Measurements from ENCODE around the gene CCDC57. TPM values are rescaled to one million over a fixed set of nuclear protein-coding genes. Genes with fewer than 3 reads are reported as not detected.

Gene CCDC57
- total RNA-seq, 1 experiment from 2014 or later, result 31.0 TPM

DNA sequence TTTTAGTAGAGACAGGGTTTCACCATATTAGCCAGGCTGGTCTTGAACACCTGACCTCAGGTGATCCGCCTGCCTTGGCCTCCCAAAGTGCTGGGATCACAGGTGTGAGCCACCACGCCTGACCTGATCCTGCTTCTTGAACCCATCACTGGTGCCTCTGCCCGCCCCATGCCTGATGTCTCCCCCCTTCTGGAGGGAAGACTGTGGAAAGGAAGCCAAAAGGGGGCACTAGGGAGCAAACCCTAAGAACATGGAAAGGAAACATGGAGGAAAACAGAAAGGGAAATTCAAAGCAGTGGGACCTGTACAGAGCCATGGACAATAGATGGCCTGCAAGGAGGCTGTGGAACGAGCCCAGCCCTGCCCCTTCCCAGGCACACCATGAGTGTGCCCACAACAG lies 83.5 kb downstream of the CCDC57 start:
- ChIA-PET POLR2A (no interaction called here), CTCF (no interaction called here)
- H3K36me3 Mint-ChIP-seq (ENCODE audit: insufficient read depth, unreplicated experiment), result peaks cover 5% of the 10 kb centered on the region
- no peaks in the 10 kb centered on the region for H3K4me1 ChIP-seq
- H3K27ac Mint-ChIP-seq (ENCODE audit: unreplicated experiment), result no peak overlapping the region
- no peaks in the 10 kb centered on the region for H3K27me3 Mint-ChIP-seq (ENCODE audit: insufficient read depth, unreplicated experiment)
- H3K4me3 Mint-ChIP-seq (ENCODE audit: unreplicated experiment), result no peak overlapping the region
- H3K9me3 ChIP-seq, result no peaks in the 10 kb centered on the region
- TF ChIP-seq, protein P1, sequence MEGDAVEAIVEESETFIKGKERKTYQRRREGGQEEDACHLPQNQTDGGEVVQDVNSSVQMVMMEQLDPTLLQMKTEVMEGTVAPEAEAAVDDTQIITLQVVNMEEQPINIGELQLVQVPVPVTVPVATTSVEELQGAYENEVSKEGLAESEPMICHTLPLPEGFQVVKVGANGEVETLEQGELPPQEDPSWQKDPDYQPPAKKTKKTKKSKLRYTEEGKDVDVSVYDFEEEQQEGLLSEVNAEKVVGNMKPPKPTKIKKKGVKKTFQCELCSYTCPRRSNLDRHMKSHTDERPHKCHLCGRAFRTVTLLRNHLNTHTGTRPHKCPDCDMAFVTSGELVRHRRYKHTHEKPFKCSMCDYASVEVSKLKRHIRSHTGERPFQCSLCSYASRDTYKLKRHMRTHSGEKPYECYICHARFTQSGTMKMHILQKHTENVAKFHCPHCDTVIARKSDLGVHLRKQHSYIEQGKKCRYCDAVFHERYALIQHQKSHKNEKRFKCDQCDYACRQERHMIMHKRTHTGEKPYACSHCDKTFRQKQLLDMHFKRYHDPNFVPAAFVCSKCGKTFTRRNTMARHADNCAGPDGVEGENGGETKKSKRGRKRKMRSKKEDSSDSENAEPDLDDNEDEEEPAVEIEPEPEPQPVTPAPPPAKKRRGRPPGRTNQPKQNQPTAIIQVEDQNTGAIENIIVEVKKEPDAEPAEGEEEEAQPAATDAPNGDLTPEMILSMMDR (IDR thresholded peaks at IDR 0.05; ENCODE audit: insufficient read depth in 1 of 2, low read depth in 1 of 2, low read length in 1 of 2, severe bottlenecking in 1 of 2, unreplicated experiment in 1 of 2), result no peak
- H3K4me1 Mint-ChIP-seq (ENCODE audit: low read depth, unreplicated experiment), result no peaks in the 10 kb centered on the region
- DNase-seq, result no peak
- intact Hi-C loops (cut with micrococcal nuclease; ENCODE audit: unreplicated experiment), result no loop called here
- no TSS peak for BruUV-seq (replicated peaks)
- no peaks in the 10 kb centered on the region for H3K27me3 ChIP-seq (replicated peaks; ENCODE audit: control insufficient read depth, insufficient read depth, low read length)
- no peaks in the 10 kb centered on the region for H3K36me3 ChIP-seq (ENCODE audit: control insufficient read depth, insufficient read depth, low read length)
- H3K9me3 Mint-ChIP-seq (ENCODE audit: unreplicated experiment), result no peaks in the 10 kb centered on the region
- H3K4me3 ChIP-seq (ENCODE audit: low read depth, low read length), result no peak overlapping the region

DNA sequence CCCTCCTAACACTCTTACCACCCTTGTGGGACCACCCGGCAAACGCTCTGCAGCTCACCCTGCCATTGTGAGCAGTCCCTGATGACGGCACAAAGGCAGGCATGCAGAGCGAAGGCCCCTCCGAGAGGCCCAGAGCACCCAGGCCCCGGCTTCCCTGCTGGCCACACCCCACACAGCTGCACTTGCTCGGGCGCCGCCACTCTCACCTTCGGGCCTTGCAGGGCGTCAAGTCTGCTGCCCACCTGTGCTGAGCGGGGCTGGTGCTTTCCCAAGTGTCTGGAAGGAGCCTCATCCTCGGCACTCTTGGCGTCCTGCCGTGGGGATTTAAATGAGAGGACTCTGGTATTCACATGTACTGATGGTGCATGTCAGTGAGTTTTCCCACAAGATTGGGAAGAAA lies 84.4 kb downstream of the CCDC57 start:
- H3K27ac Mint-ChIP-seq (ENCODE audit: unreplicated experiment), result no peak overlapping the region
- no peaks in the 10 kb centered on the region for H3K4me1 Mint-ChIP-seq (ENCODE audit: low read depth, unreplicated experiment)
- Histone ChIP-seq H3K9me3 (no peaks in the 10 kb centered on the region), H3K27me3 (replicated peaks; ENCODE audit: control insufficient read depth, insufficient read depth, low read length) (no peaks in the 10 kb centered on the region), H3K4me1 (no peaks in the 10 kb centered on the region), H3K36me3 (ENCODE audit: control insufficient read depth, insufficient read depth, low read length) (no peaks in the 10 kb centered on the region), H3K4me3 (ENCODE audit: low read depth, low read length) (no peak overlapping the region)
- DNase-seq, result no peak
- ChIA-PET POLR2A (no interaction called here), CTCF (no interaction called here)
- BruUV-seq (replicated peaks), result no TSS peak
- H3K27me3 Mint-ChIP-seq (ENCODE audit: insufficient read depth, unreplicated experiment), result no peaks in the 10 kb centered on the region
- H3K36me3 Mint-ChIP-seq (ENCODE audit: insufficient read depth, unreplicated experiment), result peaks cover 5% of the 10 kb centered on the region
- TF ChIP-seq, protein P1 (IDR thresholded peaks at IDR 0.05; ENCODE audit: insufficient read depth in 1 of 2, low read depth in 1 of 2, low read length in 1 of 2, severe bottlenecking in 1 of 2, unreplicated experiment in 1 of 2), result no peak
- H3K9me3 Mint-ChIP-seq (ENCODE audit: unreplicated experiment), result no peaks in the 10 kb centered on the region
- no peak overlapping the region for H3K4me3 Mint-ChIP-seq (ENCODE audit: unreplicated experiment)
- intact Hi-C loops (cut with micrococcal nuclease; ENCODE audit: unreplicated experiment), result no loop called here

DNA sequence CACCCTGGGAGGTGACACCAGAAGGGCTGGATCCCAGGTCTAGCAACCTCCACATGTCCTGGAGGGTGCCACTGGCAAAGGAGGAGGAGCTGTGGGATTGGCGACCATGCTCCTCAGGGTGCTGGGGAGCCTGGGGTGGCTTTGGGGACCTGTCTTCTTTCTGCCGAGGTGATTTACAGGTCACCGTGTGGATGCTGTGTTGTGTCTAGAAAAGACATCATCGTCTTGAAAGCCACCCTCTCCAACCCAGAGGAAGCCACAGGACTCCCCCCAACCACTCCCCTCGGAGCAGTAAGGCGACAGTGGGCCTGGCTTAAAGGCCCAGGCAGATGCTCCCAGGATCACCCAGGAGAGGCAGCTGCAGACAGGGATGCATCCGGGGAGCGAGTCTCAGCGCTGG lies 84.9 kb downstream of the CCDC57 start:
- Histone ChIP-seq H3K27me3 (replicated peaks; ENCODE audit: control insufficient read depth, insufficient read depth, low read length) (no peaks in the 10 kb centered on the region), H3K36me3 (ENCODE audit: control insufficient read depth, insufficient read depth, low read length) (no peaks in the 10 kb centered on the region), H3K9me3 (no peaks in the 10 kb centered on the region), H3K4me3 (ENCODE audit: low read depth, low read length) (no peak overlapping the region), H3K4me1 (no peaks in the 10 kb centered on the region)
- POLR2A ChIA-PET, result no interaction called here
- no peak for DNase-seq
- TF ChIP-seq, protein P1 (IDR thresholded peaks at IDR 0.05; ENCODE audit: insufficient read depth in 1 of 2, low read depth in 1 of 2, low read length in 1 of 2, severe bottlenecking in 1 of 2, unreplicated experiment in 1 of 2), result no peak
- Mint-ChIP-seq H3K9me3 (ENCODE audit: unreplicated experiment) (no peaks in the 10 kb centered on the region), H3K4me3 (ENCODE audit: unreplicated experiment) (no peak overlapping the region), H3K27ac (ENCODE audit: unreplicated experiment) (no peak overlapping the region), H3K27me3 (ENCODE audit: insufficient read depth, unreplicated experiment) (no peaks in the 10 kb centered on the region), H3K4me1 (ENCODE audit: low read depth, unreplicated experiment) (no peaks in the 10 kb centered on the region), H3K36me3 (ENCODE audit: insufficient read depth, unreplicated experiment) (peaks cover 5% of the 10 kb centered on the region)
- CTCF ChIA-PET, result no interaction called here
- no TSS peak for BruUV-seq (replicated peaks)
- intact Hi-C loops (cut with micrococcal nuclease; ENCODE audit: unreplicated experiment), result no loop called here
